ENCODE results near the gene SLC35C1. TPM values are rescaled to one million over a fixed set of nuclear protein-coding genes. Genes with fewer than 3 reads are reported as not detected.

Gene SLC35C1
- total and polyA plus RNA-seq, 9 of the 15 experiments (the other 6 are each of a cell fraction or from before 2014, with no cell fraction given): 0.65 to 13.1 (median 2.4) TPM

DNA sequence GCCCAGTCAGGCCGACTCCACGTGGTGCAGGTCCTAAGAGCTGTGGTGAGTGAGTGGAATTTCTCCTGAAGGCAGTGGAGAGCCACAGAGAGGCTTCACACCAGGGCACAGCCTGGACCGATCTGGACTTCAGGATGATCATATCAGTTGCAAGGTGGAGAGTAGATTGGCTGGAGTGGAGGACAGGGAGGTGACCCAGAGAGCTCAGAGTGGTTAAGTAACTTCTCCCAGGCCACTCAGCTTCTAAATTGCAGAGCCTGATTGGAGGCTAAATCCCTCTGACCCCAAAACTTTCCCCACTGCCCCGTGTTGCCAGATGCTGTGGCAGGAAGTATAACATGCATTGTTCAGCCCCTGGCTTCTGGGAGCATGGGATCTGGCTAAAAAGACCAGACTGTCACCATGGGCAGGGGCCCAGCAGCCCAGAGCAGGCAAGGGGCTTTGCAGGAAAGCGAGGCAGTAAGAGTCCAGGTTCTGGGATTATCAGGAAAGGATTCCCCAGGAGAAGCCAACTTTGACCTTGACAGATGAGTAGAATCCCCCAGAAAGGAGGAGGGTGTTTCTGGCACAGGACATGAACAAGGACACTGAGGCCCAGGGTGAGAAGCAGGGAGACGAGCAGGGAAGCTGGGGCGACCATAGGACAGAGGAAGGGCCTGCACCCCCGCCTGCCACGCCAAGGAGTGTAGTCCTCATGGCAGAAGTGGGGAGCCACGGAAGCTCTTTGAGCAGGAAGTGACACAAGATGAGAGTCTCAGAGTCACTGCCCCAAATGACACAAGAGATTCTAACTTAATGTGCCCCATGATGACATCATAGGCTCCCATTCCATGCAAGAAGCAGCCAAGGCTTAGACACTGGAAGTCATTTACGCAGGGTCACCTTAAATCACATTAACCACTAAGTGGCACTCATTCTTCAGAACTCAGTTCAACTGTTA lies 4.8 kb downstream of the SLC35C1 start (continued):
- TF ChIP-seq, protein P1, sequence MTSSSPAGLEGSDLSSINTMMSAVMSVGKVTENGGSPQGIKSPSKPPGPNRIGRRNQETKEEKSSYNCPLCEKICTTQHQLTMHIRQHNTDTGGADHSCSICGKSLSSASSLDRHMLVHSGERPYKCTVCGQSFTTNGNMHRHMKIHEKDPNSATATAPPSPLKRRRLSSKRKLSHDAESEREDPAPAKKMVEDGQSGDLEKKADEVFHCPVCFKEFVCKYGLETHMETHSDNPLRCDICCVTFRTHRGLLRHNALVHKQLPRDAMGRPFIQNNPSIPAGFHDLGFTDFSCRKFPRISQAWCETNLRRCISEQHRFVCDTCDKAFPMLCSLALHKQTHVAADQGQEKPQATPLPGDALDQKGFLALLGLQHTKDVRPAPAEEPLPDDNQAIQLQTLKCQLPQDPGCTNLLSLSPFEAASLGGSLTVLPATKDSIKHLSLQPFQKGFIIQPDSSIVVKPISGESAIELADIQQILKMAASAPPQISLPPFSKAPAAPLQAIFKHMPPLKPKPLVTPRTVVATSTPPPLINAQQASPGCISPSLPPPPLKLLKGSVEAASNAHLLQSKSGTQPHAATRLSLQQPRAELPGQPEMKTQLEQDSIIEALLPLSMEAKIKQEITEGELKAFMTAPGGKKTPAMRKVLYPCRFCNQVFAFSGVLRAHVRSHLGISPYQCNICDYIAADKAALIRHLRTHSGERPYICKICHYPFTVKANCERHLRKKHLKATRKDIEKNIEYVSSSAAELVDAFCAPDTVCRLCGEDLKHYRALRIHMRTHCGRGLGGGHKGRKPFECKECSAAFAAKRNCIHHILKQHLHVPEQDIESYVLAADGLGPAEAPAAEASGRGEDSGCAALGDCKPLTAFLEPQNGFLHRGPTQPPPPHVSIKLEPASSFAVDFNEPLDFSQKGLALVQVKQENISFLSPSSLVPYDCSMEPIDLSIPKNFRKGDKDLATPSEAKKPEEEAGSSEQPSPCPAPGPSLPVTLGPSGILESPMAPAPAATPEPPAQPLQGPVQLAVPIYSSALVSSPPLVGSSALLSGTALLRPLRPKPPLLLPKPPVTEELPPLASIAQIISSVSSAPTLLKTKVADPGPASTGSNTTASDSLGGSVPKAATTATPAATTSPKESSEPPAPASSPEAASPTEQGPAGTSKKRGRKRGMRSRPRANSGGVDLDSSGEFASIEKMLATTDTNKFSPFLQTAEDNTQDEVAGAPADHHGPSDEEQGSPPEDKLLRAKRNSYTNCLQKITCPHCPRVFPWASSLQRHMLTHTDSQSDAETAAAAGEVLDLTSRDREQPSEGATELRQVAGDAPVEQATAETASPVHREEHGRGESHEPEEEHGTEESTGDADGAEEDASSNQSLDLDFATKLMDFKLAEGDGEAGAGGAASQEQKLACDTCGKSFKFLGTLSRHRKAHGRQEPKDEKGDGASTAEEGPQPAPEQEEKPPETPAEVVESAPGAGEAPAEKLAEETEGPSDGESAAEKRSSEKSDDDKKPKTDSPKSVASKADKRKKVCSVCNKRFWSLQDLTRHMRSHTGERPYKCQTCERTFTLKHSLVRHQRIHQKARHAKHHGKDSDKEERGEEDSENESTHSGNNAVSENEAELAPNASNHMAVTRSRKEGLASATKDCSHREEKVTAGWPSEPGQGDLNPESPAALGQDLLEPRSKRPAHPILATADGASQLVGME (CRISPR knock-in tag; IDR thresholded peaks at IDR 0.05): no peak
- TF ChIP-seq, protein P2, sequence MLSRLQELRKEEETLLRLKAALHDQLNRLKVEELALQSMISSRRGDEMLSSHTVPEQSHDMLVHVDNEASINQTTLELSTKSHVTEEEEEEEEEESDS (CRISPR knock-in tag; IDR thresholded peaks at IDR 0.05): no peak
- TF ChIP-seq STAG1 (CRISPR knock-in tag; IDR thresholded peaks at IDR 0.05; ENCODE audit: borderline replicate concordance): no peak

All from K562 (cell line).